ENCODE results near the gene CDH13.

Gene CDH13

DNA sequence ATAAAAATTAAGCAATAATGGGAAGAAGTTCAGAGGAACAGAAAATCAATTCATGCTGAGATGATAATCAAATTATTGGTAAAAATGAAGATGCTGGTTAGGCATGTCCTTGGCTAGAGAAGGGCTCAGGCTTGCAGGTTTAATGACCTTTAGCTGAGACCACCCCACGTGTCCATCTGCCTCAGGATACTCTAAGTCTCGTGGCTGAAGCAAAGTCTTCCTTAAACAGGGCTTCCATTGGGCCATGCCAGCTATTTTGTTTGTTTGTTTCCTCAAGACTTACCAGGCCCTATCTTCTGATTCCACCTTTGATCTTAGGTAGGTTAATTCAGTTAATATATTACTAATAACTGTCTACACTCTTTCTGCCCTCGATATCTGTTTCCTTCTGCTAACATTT lies 366.0 kb downstream of the CDH13 start:
- no peak for DNase-seq (ENCODE audit: extremely low read depth, insufficient read length)
- Histone ChIP-seq H3K27me3 (replicated peaks; ENCODE audit: control insufficient read depth, insufficient read depth, low read length) (no peaks in the 10 kb centered on the region), H3K4me3 (replicated peaks; ENCODE audit: low read depth, low read length) (no peak overlapping the region), H3K36me3 (ENCODE audit: control insufficient read depth, insufficient read depth, low read length) (no peaks in the 10 kb centered on the region)
- TF ChIP-seq, protein P1, sequence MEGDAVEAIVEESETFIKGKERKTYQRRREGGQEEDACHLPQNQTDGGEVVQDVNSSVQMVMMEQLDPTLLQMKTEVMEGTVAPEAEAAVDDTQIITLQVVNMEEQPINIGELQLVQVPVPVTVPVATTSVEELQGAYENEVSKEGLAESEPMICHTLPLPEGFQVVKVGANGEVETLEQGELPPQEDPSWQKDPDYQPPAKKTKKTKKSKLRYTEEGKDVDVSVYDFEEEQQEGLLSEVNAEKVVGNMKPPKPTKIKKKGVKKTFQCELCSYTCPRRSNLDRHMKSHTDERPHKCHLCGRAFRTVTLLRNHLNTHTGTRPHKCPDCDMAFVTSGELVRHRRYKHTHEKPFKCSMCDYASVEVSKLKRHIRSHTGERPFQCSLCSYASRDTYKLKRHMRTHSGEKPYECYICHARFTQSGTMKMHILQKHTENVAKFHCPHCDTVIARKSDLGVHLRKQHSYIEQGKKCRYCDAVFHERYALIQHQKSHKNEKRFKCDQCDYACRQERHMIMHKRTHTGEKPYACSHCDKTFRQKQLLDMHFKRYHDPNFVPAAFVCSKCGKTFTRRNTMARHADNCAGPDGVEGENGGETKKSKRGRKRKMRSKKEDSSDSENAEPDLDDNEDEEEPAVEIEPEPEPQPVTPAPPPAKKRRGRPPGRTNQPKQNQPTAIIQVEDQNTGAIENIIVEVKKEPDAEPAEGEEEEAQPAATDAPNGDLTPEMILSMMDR (IDR thresholded peaks at IDR 0.05; ENCODE audit: insufficient read depth, low read length, poor library complexity, severe bottlenecking), result no peak

DNA sequence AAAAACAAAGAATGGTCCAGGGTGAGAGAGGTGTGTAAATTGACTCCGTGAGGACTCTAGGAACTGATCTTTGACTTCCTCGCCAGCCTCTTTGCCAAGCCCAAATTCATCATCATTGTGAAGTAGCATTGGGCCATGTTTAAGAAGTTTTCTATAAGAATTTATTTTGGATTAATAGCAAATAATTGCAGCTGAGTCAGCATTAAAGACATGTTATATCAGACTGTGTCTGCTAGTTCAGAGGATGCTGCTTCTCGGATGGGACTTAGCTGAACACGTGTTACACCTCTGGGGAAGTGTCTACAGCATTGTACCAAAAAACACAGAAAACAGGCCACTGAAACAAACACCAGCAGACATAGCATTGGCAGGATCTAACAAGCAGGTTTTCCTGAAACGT lies 366.6 kb downstream of the CDH13 start:
- DNase-seq (ENCODE audit: extremely low read depth, insufficient read length), result no peak
- Histone ChIP-seq H3K36me3 (ENCODE audit: control insufficient read depth, insufficient read depth, low read length) (no peaks in the 10 kb centered on the region), H3K4me3 (replicated peaks; ENCODE audit: low read depth, low read length) (no peak overlapping the region), H3K27me3 (replicated peaks; ENCODE audit: control insufficient read depth, insufficient read depth, low read length) (no peaks in the 10 kb centered on the region)
- TF ChIP-seq, protein P1 (IDR thresholded peaks at IDR 0.05; ENCODE audit: insufficient read depth, low read length, poor library complexity, severe bottlenecking), result no peak

DNA sequence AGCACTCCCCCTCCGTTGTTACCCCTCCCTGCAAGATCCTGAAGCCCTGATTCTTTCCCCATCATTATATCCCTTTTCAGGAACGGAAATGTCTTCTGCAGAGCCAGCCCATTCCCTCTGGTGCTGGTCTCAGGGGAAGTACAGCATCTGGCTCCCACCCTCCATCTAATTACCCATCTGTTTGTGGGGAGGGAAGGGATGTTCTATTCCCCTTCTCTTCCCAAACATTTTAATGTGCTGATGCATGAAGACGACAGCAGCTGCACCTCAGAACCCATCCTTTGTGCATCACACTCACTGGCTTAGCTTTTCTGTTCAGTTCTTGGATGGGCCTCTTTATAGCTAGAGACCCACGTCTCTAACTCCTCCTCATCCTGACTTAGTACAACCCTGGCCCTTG lies 367.2 kb downstream of the CDH13 start:
- Histone ChIP-seq H3K36me3 (ENCODE audit: control insufficient read depth, insufficient read depth, low read length) (no peaks in the 10 kb centered on the region), H3K27me3 (replicated peaks; ENCODE audit: control insufficient read depth, insufficient read depth, low read length) (no peaks in the 10 kb centered on the region), H3K4me3 (replicated peaks; ENCODE audit: low read depth, low read length) (no peak overlapping the region)
- TF ChIP-seq, protein P1 (IDR thresholded peaks at IDR 0.05; ENCODE audit: insufficient read depth, low read length, poor library complexity, severe bottlenecking), result no peak
- no peak for DNase-seq (ENCODE audit: extremely low read depth, insufficient read length)

DNA sequence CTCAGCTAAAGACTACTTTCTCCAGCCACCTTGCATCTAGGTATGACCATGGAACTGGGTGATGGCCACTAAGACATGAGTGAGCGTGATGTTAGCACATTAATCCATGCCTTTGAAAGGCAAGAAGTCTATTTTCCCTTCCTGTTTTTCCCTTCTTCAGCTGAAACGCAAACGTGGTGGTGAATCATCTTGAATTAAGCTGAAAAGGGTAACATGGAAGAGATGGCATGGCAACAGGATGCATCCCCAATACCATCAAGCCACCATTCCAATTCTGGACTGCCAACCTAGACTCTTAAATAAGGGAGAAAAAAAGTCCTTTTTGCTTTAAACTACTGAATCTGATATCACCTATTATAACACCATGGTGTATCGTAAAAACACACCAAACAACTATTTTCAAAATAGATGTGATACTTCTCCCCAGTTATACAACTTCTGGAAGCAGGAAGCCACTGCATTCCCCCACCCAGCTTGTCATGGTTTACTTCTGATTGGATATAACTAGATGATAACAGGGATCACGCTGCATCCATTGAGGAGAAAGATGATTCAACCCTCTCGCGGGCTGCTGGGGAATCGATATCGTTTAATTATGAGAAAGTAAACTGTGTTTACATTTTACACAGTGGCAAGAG lies 368.6 kb downstream of the CDH13 start:
- no peaks in the 10 kb centered on the region for H3K27me3 ChIP-seq (replicated peaks; ENCODE audit: control insufficient read depth, insufficient read depth, low read length)
- no peak overlapping the region for H3K4me3 ChIP-seq (replicated peaks; ENCODE audit: low read depth, low read length)
- no peak for DNase-seq (ENCODE audit: extremely low read depth, insufficient read length)
- H3K36me3 ChIP-seq (ENCODE audit: control insufficient read depth, insufficient read depth, low read length), result no peaks in the 10 kb centered on the region
- TF ChIP-seq, protein P1 (IDR thresholded peaks at IDR 0.05; ENCODE audit: insufficient read depth, low read length, poor library complexity, severe bottlenecking), result no peak

DNA sequence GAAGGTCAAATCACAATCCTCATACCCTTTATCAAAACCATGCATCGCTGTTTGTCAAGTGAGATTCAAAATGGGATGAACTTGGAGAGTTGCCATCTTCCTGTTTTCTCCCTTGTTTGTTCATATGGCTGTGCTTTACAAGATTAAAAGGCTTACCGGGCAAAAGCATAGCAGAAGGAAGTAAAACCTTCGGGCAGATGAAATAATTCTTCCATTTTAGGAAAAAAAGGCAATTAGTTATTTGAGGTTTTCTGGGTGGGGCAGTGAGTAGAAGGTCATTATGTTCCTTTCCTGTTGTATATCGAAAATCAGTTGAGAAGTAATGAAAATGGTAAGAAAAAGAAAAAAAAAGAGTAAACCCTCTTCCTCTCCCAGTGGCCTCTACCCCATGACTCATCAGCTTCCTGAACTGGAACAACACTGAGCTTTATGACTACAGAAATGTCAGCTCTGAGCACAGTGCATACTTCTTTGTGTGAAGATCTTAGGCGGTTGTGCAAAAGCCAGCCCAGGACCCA lies 369.2 kb downstream of the CDH13 start:
- DNase-seq (ENCODE audit: extremely low read depth, insufficient read length), result no peak

More for the DNA sequence above, 369.2 kb downstream of the CDH13 start:
- TF ChIP-seq, protein P1 (IDR thresholded peaks at IDR 0.05; ENCODE audit: insufficient read depth, low read length, poor library complexity, severe bottlenecking), result no peak
- H3K4me3 ChIP-seq (replicated peaks; ENCODE audit: low read depth, low read length), result no peak overlapping the region
- no peaks in the 10 kb centered on the region for H3K36me3 ChIP-seq (ENCODE audit: control insufficient read depth, insufficient read depth, low read length)
- H3K27me3 ChIP-seq (replicated peaks; ENCODE audit: control insufficient read depth, insufficient read depth, low read length), result no peaks in the 10 kb centered on the region
